Measurements from ENCODE around the gene FRAS1.

The FRAS1 gene

GRCh38 chr4:78059524-78059889 is 2.4 kb downstream of the FRAS1 start:
- H3K4me3 ChIP-seq (ENCODE audit: low read length), result peak overlapping the region; percentile 61
- peak; percentile 62 for DNase-seq (ENCODE audit: low read depth)
- TF ChIP-seq CTCF (conservative IDR thresholded peaks at IDR 0.05; ENCODE audit: low read depth, low read length), result peak; percentile 76

- TF ChIP-seq CTCF (conservative IDR thresholded peaks at IDR 0.05; ENCODE audit: low read depth, low read length), result no peak
- DNase-seq (ENCODE audit: low read depth), result no peak
- no peak overlapping the region for H3K4me3 ChIP-seq (ENCODE audit: low read length)
Measured at GRCh38 chr4:78059938-78060337, 2.8 kb downstream of the FRAS1 start.

- no peak for DNase-seq (ENCODE audit: low read depth)
- no peak for TF ChIP-seq CTCF (conservative IDR thresholded peaks at IDR 0.05; ENCODE audit: low read depth, low read length)
- H3K4me3 ChIP-seq (ENCODE audit: low read length), result no peak overlapping the region
Measured at GRCh38 chr4:78061939-78062570, 4.9 kb downstream of the FRAS1 start.

GRCh38 chr4:78065508-78066192 is 8.5 kb downstream of the FRAS1 start:
- no peak for DNase-seq (ENCODE audit: low read depth)
- H3K4me3 ChIP-seq (ENCODE audit: low read length), result no peak overlapping the region
- TF ChIP-seq CTCF (conservative IDR thresholded peaks at IDR 0.05; ENCODE audit: low read depth, low read length), result no peak

GRCh38 chr4:78068481-78068880 is 11.4 kb downstream of the FRAS1 start:
- DNase-seq (ENCODE audit: low read depth), result no peak
- H3K4me3 ChIP-seq (ENCODE audit: low read length), result no peak overlapping the region
- no peak for TF ChIP-seq CTCF (conservative IDR thresholded peaks at IDR 0.05; ENCODE audit: low read depth, low read length)

- TF ChIP-seq CTCF (conservative IDR thresholded peaks at IDR 0.05; ENCODE audit: low read depth, low read length), result no peak
- no peak for DNase-seq (ENCODE audit: low read depth)
- no peak overlapping the region for H3K4me3 ChIP-seq (ENCODE audit: low read length)
Measured at GRCh38 chr4:78069319-78069718, 12.2 kb downstream of the FRAS1 start.

GRCh38 chr4:78069859-78070258 is 12.7 kb downstream of the FRAS1 start:
- H3K4me3 ChIP-seq (ENCODE audit: low read length), result no peak overlapping the region
- no peak for DNase-seq (ENCODE audit: low read depth)
- TF ChIP-seq CTCF (conservative IDR thresholded peaks at IDR 0.05; ENCODE audit: low read depth, low read length), result no peak
